Measurements from ENCODE around the gene MRPL14.

The MRPL14 gene

GRCh38 chr6:44120692-44121443 is 6.4 kb downstream of the MRPL14 start:
- no peak for DNase-seq

GRCh38 chr6:44119704-44120262 is 7.5 kb downstream of the MRPL14 start:
- DNase-seq, result no peak

GRCh38 chr6:44117397-44118128 is 9.7 kb downstream of the MRPL14 start:
- DNase-seq, result no peak

- no peak for DNase-seq
Measured at GRCh38 chr6:44116641-44117382, 10.4 kb downstream of the MRPL14 start.

GRCh38 chr6:44115866-44116265 is 11.4 kb downstream of the MRPL14 start:
- no peak for DNase-seq

GRCh38 chr6:44113414-44113813 is 13.8 kb downstream of the MRPL14 start:
- DNase-seq, result no peak

- DNase-seq, result no peak
Measured at GRCh38 chr6:44111434-44112417, 15.5 kb downstream of the MRPL14 start.

GRCh38 chr6:44110966-44111365 is 16.3 kb downstream of the MRPL14 start:
- DNase-seq, result no peak

- DNase-seq, result no peak
Measured at GRCh38 chr6:44110005-44110676, 17.1 kb downstream of the MRPL14 start.

- DNase-seq, result no peak
Measured at GRCh38 chr6:44109212-44109611, 18.0 kb downstream of the MRPL14 start.

- no peak for DNase-seq
Measured at GRCh38 chr6:44108471-44108870, 18.8 kb downstream of the MRPL14 start.

GRCh38 chr6:44107017-44107416 is 20.2 kb downstream of the MRPL14 start:
- no peak for DNase-seq

GRCh38 chr6:44105993-44106740 is 21.1 kb downstream of the MRPL14 start:
- DNase-seq, result no peak

- no peak for DNase-seq
Measured at GRCh38 chr6:44105146-44105545, 22.1 kb downstream of the MRPL14 start.

GRCh38 chr6:44104481-44105021 is 22.7 kb downstream of the MRPL14 start:
- no peak for DNase-seq

- no peak for DNase-seq
Measured at GRCh38 chr6:44102527-44102926, 24.7 kb downstream of the MRPL14 start.

- DNase-seq, result no peak
Measured at GRCh38 chr6:44101832-44102231, 25.4 kb downstream of the MRPL14 start.

GRCh38 chr6:44100088-44100550 is 27.1 kb downstream of the MRPL14 start:
- no peak for DNase-seq

GRCh38 chr6:44099192-44099591 is 28.1 kb downstream of the MRPL14 start:
- no peak for DNase-seq

- DNase-seq, result no peak
Measured at GRCh38 chr6:44097782-44098317, 29.4 kb downstream of the MRPL14 start.
